Left lung (tissue), 10 donors: ENCODE measurements around the gene SRSF12. TPM values are rescaled to one million over a fixed set of nuclear protein-coding genes. Genes with fewer than 3 reads are reported as not detected.

ENCODE experiments used
- ATAC-seq: fragments of 200-7000 bp; cut with Tn5 transposase; one replicate; pipeline ENCODE4 v1.9.1; 2020; ENCODE audit warnings: moderate library complexity
- DNase-seq, 4 donors: peaks; one replicate each; pipeline ENCODE4 v3.0.0-alpha.2; 2013 to 2020
- H3K27ac ChIP-seq, 2 donors: fragments of 200-600 bp; sonication (generic) in 1 of 2; one replicate each; pipeline versions ENCODE4 v1.5.0 to v1.8.0; 2020 to 2021
- H3K27me3 ChIP-seq, 2 donors: fragments of 200-600 bp; sonication (generic) in 1 of 2; one replicate each; pipeline versions ENCODE4 v1.5.0 to v1.8.0; 2020 to 2021
- H3K36me3 ChIP-seq, 2 donors: fragments of 200-600 bp; sonication (generic) in 1 of 2; one replicate each; pipeline versions ENCODE4 v1.5.0 to v1.8.0; 2020 to 2021
- H3K4me1 ChIP-seq, 2 donors: fragments of 200-600 bp; one replicate each; pipeline ENCODE4 v1.8.0; 2021
- H3K4me3 ChIP-seq, 2 donors: fragments of 200-600 bp; sonication (generic) in 1 of 2; one replicate each; pipeline versions ENCODE4 v1.5.0 to v1.8.0; 2020 to 2021; ENCODE audit warnings: mild to moderate bottlenecking in 1 of 2
- H3K9me3 ChIP-seq, 2 donors: fragments of 200-600 bp; sonication (generic) in 1 of 2; one replicate each; pipeline versions ENCODE4 v1.5.0 to v1.8.0; 2020 to 2021
- CTCF ChIP-seq, 2 donors: fragments of 200-600 bp; sonication (generic) in 1 of 2; IDR thresholded peaks; one replicate each; pipeline versions ENCODE4 v1.5.0 to v1.8.0; 2021; ENCODE audit warnings: antibody characterized with exemption in 2 of 2
- intact Hi-C, 2 donors: fragments of 100-400 bp; cut with DNase I; formaldehyde crosslinking; loops; one replicate each; pipeline versions ENCODE4 v1.11.2 to v1.14.2; 2022
- polyA plus RNA-seq, 6 donors: library from polyadenylated mRNA; unstranded; fragments of 120-200 nt; gene quantifications; one replicate each; pipeline ENCODE4 v1.2.1, GENCODE V29; 2013; ENCODE audit not compliant: insufficient read length in 6 of 6
- total RNA-seq, 2 donors: library from RNA; stranded (reverse); fragmentation: NEBNext Ultra II Directional; extraction: Animal tissue kit (Norgen Biotek cat#: 25700); gene quantifications; one replicate each; pipeline ENCODE4 v1.2.1, GENCODE V29; 2021
- donor health status: DM: no; HTN: yes; CAD: no.
- donor health status: DM: no; HTN: no; CAD: no.

Gene SRSF12
- total and polyA plus RNA-seq, 8 donors = 0.63 to 12.5 (median 9.6) TPM

- Histone ChIP-seq H3K27me3 (no peaks in the 10 kb centered on the region), H3K9me3 (no peaks in the 10 kb centered on the region), H3K4me1 (peaks cover 0 to 6% of the 10 kb centered on the region in 2 donors), H3K4me3 (no peak overlapping the region), H3K27ac (no peak overlapping the region), H3K36me3 (no peaks in the 10 kb centered on the region)
- intact Hi-C loops = no loop called here
- no peak for TF ChIP-seq CTCF (IDR thresholded peaks at IDR 0.05)
- peak; percentile 37 for ATAC-seq
- DNase-seq = no peak
These were observed 5.9 kb downstream of the SRSF12 start for GRCh38 chr6:89111933-89112332.

GRCh38 chr6:89110284-89110683 lies 7.6 kb downstream of the SRSF12 start:
- DNase-seq (no peak), ATAC-seq (no peak)
- Histone ChIP-seq H3K27ac (no peak overlapping the region), H3K4me3 (no peak overlapping the region), H3K36me3 (no peaks in the 10 kb centered on the region), H3K9me3 (no peaks in the 10 kb centered on the region), H3K4me1 (no peaks in the 10 kb centered on the region), H3K27me3 (no peaks in the 10 kb centered on the region)
- TF ChIP-seq CTCF (IDR thresholded peaks at IDR 0.05) = no peak
- intact Hi-C loops = no loop called here

- TF ChIP-seq CTCF (IDR thresholded peaks at IDR 0.05) = no peak
- intact Hi-C loops = no loop called here
- no peak for DNase-seq
- Histone ChIP-seq H3K27me3 (no peaks in the 10 kb centered on the region), H3K9me3 (no peaks in the 10 kb centered on the region), H3K4me3 (no peak overlapping the region), H3K4me1 (no peaks in the 10 kb centered on the region), H3K27ac (no peak overlapping the region), H3K36me3 (no peaks in the 10 kb centered on the region)
- no peak for ATAC-seq
These were observed 17.8 kb downstream of the SRSF12 start for GRCh38 chr6:89100114-89100513.

GRCh38 chr6:89098461-89098860 lies 19.4 kb downstream of the SRSF12 start:
- Histone ChIP-seq H3K36me3 (no peaks in the 10 kb centered on the region), H3K27me3 (no peaks in the 10 kb centered on the region), H3K9me3 (no peaks in the 10 kb centered on the region), H3K4me3 (no peak overlapping the region), H3K27ac (no peak overlapping the region), H3K4me1 (no peaks in the 10 kb centered on the region)
- no peak for ATAC-seq
- DNase-seq = no peak
- no peak for TF ChIP-seq CTCF (IDR thresholded peaks at IDR 0.05)
- intact Hi-C loops = no loop called here

GRCh38 chr6:89087881-89088280 lies 30.0 kb downstream of the SRSF12 start:
- intact Hi-C loops = no loop called here
- Histone ChIP-seq H3K9me3 (no peaks in the 10 kb centered on the region), H3K4me3 (no peak overlapping the region), H3K4me1 (peaks cover 0 to 72% of the 10 kb centered on the region in 2 donors), H3K36me3 (peaks cover 0 to 34% of the 10 kb centered on the region in 2 donors), H3K27ac (peak overlapping the region in 1 of 2 donors; percentile 68), H3K27me3 (no peaks in the 10 kb centered on the region)
- ATAC-seq (no peak), DNase-seq (no peak)
- no peak for TF ChIP-seq CTCF (IDR thresholded peaks at IDR 0.05)
